Stimulated activated CD4-positive, alpha-beta T cell treated with anti-CD3 and anti-CD28 coated beads, Interleukin-4, amount 100 ng/mL, for 24 hours (primary cell): ENCODE measurements around the gene C3orf20.
"Not testable (repeated sequence)": the region's sequence is repeated elsewhere in the genome, so short reads cannot be mapped to it uniquely, and the experiment has no call there.

Experiments used
- DNase-seq: peaks from one replicate; pipeline ENCODE4 v3.0.0-alpha.2; 2020

C3orf20 gene

DNA sequence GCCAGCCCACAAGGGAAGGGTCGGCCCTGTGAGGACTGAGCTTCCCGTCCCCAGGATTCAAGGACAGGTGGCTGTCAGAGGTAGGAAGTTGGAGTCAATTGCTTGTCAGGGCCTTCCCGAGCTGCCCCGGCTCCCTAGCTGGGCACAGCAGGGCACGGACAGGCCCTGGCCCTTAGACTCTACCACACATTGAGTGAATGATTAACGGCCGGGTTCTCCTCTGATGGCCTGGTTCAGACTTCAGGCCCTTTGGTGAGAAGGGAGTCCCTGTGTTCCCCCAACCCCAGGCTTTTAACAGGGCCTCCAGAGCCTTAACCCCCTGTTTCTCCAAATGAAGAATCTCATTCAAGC lies 127.4 kb downstream of the C3orf20 start:
- no peak for DNase-seq

DNA sequence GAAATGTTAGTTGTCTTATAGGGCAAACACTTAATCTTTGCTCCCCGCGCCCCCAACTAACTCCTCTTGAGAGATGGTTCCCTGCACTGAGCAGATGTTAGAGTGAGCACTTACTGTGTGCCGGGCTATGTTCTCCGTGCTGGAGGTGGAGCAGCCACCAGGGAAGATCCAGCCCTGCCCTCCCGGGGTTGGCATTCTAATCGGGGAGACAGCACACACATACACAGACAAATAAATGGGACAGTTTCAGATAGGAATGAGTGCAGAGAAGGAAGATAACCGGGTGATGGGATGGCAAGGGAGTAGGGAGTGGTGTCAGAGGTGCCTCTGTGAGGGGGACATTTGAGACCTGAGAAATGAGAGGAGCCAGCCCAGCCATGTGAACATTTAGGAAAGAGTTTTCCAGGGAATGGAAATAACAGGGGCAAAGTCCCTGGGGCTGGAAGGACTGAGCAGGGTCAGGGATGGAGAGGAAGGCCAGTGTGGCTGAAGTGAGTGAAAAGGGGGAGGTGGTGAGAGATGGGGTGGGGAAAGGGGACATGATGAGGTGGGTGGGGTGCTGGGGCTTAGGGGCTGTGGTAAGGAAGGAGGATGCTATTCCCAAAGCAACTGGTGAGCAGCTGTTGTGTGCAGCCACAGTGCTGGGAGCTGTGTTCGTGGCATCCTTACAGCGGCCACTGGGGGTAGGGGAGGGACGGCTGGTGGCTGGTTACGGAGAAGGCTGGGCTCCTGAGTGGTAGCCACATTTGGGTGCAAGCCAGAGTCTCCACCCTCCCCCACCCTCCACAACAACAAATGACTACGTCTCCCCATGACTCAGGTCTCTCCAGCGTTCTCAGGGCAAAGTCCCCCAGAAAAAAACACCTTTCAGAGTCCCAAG lies 128.4 kb downstream of the C3orf20 start:
- DNase-seq = no peak

DNA sequence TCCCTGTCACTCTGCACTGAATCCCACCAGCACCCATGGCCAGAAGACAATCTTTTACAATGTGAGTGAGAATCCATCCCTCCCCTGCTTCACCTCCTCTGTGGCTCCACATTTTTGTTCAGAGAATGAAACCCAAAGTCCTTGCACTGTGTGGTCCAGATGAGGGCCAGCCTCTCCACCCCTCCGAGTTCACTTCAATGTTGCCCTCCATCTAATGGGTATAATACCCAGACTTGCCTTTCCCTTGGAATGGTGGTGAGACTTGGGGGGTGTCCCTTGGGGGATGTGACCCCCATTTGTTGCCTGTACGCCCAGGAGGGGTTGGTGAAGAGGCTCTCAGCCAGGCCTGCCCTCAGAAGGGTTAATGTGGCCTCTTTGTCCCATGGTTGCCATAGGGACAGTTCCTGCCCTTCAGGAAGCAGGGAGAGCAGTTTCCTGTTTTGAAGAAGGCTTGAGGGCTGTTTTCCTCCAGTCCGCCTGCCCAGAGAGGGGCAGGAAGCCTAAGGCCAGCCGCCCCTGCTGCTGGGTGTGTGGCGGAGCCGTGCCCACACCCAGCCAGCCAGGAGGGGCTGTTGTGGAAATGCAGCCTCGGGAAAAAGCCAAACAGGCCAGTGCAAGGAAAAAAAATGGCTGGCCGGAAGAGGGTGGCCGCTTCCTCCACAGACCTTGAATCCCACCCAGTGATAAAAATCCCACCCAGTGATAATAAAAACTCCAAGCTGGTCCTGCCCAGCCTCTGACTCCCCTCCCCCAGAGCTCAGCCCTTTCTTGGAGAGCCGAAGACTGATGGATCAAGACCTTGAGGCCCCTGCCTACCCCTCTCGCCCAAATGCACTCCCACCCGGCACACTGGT lies 129.3 kb downstream of the C3orf20 start:
- DNase-seq = no peak

DNA sequence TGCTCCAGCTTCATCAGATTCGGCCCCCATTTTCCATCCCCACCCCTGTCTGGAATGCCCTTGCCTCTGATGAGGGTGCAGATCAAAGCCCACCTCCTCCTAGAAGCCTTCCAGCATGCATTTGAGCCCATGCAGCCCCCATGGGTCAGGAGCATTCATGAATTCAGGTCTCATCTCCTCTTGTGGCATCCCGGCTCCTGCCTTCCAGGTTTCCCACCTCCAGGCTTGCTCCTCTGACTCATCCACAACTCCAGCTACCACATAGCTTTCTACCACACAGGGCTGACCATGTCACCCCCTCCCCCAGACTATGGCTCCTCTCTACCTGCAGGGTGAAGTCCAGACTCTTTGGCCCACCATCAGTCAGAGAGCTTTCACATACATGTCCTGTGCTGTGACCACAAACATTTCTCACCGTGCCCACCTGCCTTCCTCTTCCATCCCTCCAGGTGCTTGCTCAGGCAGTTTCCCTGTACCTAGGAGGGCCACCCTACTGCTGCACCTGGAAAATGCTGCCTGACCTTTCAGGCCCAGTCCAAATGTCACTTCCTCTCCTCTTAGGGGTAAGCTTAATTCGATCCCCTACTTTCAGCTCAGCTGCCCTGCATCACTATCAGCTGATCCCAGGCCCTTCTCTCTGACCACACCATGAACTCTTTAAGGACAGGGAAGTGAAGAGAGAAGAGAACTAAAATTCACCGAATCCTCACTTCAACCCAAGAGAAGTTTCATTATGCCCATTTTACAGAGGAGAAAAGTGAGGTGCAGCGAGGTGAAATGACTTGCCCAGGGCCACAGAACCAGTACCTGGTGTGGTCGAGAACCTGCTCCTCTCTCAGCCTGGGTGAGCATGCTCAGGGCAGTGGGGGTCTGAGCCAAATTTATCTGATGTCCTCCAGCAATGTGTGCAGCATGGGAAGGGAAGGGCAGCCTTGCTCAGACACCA lies 130.2 kb downstream of the C3orf20 start:
- DNase-seq = no peak

DNA sequence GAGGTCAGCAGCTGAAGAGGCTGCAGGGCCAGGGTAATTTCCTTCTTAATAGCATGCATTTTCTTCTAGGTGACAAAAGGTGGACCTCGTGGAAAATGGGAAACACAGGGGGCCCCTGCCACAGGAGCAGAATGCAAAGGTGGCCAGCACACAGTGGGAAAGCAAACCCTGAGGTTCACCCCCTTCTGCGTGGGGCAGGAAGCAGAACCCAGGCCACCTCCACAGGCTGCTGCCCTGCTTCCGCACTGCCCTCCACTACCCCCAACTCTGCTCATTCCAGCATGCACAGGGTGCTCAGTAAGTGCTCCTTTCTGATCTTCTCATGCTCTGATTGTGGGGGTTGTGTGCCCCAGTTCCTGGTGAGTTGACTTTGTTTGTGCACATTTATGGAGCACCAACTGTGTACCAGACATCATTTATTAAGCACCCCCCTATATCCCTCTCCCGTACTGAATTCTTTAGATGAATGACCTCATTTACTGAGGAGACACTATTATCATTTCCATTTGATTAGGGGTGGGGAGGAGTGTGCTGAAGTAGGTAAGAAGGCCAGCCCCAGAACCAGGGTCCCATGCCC lies 131.1 kb downstream of the C3orf20 start:
- DNase-seq = no peak

DNA sequence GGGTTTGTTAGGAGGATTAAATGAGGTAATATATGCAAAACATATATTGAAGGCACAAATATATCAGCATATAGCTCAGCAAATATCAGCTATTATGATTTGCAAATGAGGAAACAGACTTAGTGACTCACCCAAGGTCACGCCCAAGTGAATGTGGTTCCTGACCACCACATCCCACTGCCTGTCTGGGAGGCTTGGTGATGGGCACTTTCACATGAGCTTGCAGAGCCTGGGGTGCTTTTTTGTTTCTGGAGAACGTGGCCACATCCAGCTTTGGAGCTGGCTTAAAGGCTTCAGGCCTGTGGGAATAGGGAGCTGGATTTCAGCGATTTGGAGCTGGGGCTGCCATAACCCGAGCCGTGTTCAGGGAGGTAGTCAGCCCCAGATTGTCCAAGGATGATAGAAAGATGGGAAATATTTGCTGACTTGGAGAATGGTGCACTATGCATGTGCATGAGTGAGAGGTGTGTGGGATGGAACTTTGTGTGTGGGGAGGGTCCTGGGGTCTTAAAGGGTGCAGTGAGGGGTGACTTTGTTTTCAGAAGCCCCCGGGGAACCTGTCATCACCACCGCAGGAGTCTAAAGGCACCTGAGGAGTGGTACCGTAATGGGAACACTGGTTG lies 131.8 kb downstream of the C3orf20 start:
- DNase-seq = no peak

DNA sequence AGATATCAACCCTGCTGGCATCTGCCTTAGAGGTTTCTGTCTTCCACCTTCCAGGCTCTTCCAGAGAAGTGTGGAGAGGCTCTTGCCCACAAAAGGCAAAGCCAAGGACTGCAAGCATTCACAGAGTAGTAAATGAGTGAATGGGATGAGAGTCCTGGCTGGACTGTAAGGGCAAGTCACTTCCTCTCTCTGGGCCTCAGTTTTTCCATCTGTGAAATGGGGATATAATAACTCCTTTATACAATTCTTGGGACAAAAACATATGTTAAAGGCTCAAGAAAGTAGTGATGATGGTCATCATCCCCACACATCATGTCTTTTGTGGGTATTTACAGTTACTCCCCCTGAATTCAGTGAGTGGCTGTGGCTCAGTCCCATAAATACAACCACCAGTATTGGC lies 133.1 kb downstream of the C3orf20 start:
- DNase-seq = no peak

DNA sequence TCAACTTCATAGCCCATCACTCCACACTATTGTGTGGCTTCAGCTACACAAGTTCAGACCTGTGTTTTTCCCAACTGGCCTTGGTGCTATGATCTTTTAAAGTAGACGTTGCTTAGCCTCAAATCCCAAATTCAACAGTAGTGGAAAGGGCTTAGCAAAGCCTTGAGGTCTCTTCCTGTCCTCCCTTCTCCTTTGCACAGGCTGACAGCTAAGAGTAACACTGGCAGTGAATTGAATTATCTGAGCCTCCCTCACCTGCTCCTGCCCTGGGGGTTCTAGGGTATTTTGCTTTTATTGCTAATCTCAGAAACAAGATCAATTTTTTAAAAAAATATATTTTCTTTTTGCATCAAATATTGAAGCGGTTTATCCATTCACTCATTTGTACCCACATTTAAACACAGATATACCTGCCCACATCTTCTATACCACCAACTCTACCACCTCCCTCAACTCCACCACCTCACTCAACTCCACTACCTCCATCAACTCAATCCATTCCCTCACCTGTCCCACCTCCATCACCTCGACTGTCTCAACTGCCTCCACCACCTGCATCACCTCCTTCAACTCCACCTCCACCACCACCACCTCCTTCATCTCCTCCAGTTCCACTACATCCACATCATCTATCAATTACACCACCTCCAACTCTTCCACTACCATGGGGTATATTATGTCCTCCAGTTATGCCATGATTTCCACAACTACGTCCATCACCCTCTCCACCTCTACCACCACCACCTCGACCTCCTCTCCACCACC lies 133.7 kb downstream of the C3orf20 start:
- no peak for DNase-seq

DNA sequence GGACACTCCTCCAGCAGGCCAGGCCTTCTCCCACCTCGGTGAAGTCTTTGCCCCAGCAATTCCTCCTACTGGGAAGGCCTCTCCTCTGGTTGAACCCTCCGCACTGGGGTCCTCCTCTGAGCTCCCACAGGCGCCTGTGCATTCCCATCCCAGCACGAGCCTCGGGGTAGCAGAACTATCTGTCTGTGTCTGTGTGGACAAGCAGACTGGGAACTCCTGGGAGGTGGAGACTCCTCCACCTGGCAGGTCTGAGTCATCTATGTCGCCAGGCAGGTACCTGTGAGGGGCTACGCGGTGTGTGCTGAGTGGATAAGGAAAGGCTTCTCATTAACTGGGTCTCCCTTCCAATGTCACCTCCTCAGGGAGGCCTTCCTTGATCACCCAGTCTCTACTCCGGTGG lies 134.7 kb downstream of the C3orf20 start:
- DNase-seq = not testable (repeated sequence)

DNA sequence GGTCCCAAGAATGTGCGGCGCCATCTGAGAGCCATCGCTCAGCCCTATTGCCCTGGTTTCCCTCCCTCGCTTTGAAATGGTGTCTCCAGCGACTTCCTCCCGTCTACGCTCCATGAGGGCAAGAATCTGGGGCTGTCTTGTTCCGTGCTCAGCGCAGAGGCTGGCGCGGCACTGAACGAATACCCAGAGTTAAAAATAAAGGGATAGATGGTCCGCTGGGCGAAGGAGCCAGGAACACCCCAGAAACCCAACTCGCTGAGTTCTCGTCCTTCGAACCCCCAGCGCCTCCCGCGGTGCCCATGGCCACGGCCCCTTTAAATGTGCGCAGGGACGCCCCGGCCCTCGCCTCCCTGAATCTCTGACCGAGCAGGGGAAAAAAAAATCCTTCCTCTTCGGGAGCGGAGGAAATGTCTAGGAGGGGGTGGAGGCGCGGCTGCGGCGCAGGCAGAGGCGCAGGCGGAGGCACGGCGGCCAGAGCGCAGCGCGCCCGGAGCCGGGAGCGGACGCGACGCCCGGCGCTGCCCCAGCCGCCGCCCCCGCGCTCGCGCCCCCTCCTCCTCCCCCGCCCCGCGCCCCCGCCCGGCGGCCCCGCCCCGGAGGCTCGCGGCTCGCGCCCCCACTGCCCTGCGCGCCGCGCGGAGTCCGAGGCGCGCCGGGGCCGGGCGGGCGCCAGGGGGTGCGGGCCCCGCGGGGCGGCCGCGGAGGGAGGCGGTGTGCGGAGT lies 135.3 kb downstream of the C3orf20 start:
- DNase-seq = no peak

DNA sequence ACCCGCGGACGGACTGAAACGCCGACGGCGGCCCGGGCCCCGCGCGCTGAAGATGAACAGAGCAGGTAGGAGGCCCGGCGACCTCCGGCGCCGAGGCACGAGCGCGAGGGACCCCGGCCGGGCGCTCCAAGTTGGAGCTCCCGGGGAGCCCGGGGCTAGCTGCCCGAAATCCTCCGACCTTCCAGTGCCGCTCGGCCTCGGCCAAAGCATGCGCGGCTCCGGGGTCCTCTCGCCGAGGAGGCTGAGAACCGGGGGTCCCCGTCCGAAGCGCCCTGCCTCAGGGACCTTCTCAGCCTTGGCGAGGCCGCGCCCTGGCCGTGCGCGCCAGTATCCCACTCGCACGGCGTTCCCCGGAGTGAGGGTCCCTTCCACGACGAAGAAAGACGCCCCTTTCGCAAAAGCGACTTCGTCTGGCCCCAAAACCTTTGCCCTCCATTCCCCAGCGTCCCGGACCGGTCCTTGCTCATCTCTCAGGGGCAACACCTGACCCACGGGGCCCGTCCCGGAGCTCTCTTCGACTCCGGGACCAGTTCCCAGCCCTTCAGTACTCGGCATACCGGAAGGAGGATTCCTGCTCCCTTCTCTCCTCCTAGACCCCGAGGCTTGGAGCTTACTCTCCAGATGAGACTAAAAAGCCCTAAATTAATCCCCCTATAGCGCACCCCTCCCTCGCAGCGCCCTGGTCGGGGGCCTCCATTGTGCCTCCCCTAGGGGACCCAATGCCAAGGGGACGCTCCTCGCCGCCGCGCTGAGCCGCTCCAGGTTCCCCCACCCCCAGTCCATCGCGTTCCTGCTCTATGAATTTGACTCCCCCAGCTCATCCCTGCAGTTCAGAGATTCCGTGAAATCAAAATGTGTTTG lies 136.1 kb downstream of the C3orf20 start:
- DNase-seq = no peak

DNA sequence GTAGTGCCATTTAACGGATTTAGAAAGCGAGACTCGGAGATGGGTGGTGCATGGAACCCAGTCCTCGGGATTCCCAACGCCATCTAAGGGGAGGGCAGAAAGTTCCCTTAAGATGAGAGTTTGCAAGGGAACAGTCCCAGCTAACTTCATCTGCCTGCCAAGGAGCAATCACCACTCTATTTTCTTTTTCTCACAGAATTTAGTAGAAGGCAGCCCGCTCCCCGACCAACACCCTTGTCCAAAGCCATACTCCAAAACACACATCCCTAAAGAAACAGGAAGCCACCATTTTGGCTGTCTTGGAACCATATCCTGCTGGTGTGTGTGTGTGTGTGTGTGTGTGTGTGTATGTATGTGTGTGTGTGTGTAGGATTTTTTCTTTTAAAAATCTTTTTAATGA lies 136.7 kb downstream of the C3orf20 start:
- DNase-seq = no peak

DNA sequence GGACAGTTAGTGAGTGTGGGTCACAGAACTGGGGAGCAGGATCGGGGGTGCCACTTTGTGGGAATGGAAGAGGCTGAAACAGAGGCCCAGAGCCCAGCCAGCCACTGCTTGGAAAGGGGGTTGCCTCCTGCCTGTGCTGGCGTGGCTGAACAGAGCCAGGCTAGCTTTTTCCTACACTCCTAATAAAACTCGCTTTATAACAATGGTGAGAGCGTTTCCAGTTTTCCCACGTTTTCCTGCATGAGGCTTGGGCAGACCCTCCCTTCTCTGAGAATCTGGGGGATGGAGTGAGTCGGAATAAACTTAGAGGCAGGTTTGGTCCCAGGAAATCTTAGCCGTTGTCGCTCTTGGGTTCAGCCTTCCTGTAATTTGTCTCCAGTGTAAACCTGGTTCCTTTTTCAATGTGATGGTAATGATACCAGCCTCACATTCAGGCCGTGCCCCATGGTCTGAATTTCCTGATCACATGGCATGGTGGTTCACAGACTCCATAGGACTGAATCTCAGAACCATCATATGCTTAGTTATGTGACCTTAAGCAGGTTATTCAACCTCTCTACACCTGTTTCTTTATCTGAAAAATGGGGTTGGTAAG lies 137.4 kb downstream of the C3orf20 start:
- DNase-seq = no peak

DNA sequence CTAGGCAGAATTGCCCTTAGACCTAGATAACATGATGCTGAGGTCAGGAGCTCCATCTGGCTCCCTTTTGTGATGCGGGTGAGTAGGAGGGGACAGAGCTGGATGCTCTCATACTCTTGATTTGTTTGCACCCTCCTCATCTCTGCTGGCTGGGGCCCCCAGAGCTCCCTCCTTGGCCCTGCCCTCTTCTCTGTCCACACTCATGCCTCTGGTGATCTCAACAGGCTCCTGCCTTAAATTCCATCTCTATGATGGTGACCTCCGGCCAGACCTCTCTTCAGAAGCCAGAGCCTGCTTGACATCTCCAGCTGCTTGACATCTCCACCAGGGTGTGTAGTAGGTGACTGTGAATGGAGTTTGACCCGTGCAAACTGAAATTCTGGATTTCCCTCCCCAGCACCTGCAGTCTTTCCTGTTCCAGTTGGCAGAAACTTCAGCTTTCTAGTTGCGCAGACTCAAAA lies 139.5 kb downstream of the C3orf20 start:
- no peak for DNase-seq

DNA sequence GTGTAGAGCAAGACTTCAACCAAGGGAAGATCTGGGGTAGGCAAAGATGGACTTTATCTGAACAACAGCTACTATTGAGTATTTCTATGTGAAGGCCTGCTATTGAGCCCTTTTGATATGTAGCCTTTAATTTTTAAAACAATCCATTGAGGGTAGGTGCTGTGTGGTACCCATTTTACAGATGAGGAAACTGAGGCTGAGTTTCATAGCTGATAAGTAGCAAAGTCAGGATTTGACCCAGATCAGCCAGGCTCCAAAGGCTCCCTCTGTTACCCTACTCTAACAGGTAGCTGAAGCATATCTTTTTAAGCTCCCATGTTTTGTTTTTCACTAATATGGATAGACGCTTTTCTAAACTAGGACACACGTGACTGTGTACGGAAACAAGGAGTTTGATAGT lies 141.4 kb downstream of the C3orf20 start:
- DNase-seq = no peak

DNA sequence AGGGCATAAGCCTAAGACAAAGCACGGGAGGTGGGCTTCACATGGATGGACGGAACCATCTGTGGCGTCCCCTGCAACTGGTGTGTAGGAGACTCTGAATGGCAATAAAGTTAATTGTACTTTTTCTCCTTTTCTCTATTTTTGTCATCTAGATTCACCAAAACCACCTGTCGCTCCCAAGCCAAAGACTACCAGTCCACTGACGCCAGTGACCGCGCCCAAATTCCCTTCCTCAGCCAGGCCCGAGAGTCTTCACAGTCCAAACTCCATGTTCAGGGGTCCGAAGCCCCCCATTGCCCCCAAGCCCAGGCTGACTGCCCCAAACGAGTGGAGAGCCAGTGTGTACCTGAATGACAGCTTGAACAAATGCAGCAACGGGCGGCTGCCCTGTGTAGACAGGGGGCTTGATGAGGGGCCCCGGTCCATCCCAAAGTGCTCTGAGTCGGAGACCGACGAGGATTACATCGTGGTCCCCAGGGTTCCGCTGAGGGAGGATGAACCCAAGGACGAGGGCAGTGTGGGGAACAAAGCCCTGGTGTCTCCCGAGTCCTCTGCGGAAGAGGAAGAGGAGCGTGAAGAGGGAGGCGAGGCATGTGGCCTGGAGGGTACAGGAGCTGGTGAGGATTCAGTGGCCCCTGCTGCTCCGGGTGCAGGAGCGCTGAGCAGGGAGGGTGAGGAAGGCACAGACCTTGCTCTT lies 144.0 kb downstream of the C3orf20 start, which contains the start of gene FGD5:
FGD5 (plus strand) TSS at position 159 of the 697 bp plus-strand sequence; CDS start at position 269, 110 bp downstream.
- no peak for DNase-seq

DNA sequence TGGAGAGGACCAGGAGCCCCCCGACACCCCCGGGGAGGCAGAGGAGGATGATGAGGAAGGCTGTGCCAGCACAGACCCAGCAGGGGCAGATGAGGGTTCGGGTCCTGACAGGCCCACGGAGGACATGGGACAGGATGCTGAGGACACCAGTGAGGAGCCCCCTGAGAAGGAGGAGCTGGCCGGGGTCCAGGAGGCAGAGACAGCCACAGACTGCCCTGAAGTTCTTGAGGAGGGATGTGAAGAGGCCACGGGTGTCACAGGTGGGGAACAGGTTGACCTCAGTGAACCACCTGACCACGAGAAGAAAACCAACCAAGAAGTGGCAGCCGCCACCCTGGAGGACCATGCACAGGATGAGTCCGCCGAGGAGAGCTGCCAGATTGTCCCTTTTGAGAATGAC lies 144.7 kb downstream of the C3orf20 start:
- no peak for DNase-seq

DNA sequence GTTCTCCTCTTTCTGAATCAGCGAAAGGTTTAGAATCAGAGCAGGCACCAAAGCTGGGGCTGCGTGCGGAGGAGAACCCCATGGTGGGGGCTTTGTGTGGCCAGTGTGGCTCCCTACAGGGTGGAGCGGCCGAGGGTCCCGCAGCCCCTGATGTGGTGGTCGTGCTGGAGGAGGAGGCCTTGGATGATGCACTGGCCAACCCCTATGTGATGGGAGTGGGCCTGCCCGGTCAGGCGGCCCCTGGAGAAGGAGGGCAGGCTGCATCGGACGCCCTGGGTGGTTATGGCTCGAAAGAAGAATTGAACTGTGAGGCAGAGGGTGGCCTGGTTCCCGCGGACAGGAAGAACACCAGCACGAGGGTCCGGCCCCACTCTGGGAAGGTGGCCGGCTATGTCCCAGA lies 145.2 kb downstream of the C3orf20 start:
- DNase-seq = no peak
